ENCODE results near the gene UBXN4. TPM values are rescaled to one million over a fixed set of nuclear protein-coding genes. Genes with fewer than 3 reads are reported as not detected.

The UBXN4 gene
- total RNA-seq, 1 donor from 2014 or later: 94.3 TPM

DNA sequence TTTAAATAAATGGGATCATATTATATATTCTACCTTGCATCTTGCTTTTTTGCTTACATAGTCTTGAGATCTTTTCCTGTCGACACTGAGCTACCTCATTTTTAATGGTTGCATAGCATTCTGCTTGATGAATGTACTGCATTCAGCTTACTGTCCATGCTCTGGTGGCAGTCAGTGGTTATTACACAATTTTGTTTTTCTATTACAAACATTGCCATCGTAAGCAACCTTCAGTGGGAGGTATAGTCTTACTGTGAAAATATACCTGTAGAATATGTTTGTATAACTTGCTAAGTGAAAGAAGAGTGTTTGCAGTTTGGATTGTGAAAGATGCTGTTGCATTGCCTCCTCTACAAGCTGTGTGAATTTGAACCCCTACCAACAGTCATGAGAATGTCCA, 43.4 kb downstream of the UBXN4 start:
- Histone ChIP-seq H3K9me3 (ENCODE audit: low read depth) (no peaks in the 10 kb centered on the region), H3K4me1 (no peaks in the 10 kb centered on the region), H2AFZ (replicated peaks) (no peak overlapping the region), H3K4me3 (no peak overlapping the region), H4K20me1 (ENCODE audit: low read depth) (no peaks in the 10 kb centered on the region), H3K27me3 (no peaks in the 10 kb centered on the region), H3K4me2 (no peak overlapping the region), H3K27ac (no peak overlapping the region), H3F3A (ENCODE audit: low read depth) (no peaks in the 10 kb centered on the region), H3K9ac (no peak overlapping the region), H3K79me2 (ENCODE audit: low read depth) (no peaks in the 10 kb centered on the region), H3K36me3 (peaks cover 22% of the 10 kb centered on the region)
- peaks cover 68% of the 10 kb centered on the region for H3K36me3 Mint-ChIP-seq
- no peak for DNase-seq (ENCODE audit: low spot score)
- TF ChIP-seq EZH2phosphoT487 (IDR thresholded peaks at IDR 0.05) (no peak), EZH2 (IDR thresholded peaks at IDR 0.05) (no peak)
- TF ChIP-seq, protein P1, sequence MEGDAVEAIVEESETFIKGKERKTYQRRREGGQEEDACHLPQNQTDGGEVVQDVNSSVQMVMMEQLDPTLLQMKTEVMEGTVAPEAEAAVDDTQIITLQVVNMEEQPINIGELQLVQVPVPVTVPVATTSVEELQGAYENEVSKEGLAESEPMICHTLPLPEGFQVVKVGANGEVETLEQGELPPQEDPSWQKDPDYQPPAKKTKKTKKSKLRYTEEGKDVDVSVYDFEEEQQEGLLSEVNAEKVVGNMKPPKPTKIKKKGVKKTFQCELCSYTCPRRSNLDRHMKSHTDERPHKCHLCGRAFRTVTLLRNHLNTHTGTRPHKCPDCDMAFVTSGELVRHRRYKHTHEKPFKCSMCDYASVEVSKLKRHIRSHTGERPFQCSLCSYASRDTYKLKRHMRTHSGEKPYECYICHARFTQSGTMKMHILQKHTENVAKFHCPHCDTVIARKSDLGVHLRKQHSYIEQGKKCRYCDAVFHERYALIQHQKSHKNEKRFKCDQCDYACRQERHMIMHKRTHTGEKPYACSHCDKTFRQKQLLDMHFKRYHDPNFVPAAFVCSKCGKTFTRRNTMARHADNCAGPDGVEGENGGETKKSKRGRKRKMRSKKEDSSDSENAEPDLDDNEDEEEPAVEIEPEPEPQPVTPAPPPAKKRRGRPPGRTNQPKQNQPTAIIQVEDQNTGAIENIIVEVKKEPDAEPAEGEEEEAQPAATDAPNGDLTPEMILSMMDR (IDR thresholded peaks at IDR 0.05): no peak
- no peak overlapping the region for H3K27ac Mint-ChIP-seq
- no peaks in the 10 kb centered on the region for H3K27me3 Mint-ChIP-seq (ENCODE audit: insufficient read depth, low read depth)
- H3K4me3 Mint-ChIP-seq: no peak overlapping the region
- peaks cover 5% of the 10 kb centered on the region for H3K4me1 Mint-ChIP-seq
- peaks cover 5% of the 10 kb centered on the region for H3K9me3 Mint-ChIP-seq

DNA sequence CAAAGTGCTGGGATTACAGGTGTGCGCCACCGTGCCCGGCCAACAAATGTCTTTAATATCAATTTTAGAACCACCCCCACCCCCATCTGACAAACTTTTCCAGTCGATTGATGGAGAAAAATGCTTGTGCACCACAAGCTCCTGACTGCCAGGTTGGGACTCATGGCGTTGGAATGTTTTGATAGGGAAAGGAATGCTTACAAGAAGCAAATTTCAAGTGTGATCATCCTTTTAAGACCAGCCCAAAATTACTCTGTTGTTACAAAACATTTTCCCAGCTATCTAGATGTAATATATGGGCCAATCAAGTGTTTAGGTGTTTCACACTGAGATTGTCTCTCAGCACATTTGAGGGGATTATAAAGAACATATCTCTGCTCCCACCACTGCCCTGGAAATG, 45.2 kb downstream of the UBXN4 start:
- H3K4me2 ChIP-seq: no peak overlapping the region

DNA sequence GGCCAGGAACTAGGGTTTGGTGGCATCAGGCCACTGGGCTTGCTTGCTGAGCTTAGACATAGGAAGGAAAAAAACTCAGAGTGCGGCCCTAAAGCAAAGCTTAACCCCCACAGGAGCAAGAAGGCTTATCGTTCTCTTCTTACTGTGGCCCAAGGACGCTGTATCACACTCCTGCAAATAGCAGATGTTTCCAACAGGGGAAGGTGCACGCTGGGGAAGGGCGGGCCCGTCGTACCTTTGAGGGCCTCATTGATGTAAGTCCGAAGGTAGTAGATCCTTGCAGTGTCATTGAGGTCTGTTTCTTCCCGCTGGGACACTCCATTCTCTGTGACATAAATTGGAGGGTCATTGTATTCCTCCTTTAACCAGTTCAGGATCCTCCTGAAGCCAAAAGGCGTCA, 48.8 kb downstream of the UBXN4 start:
- Histone ChIP-seq H3F3A (ENCODE audit: low read depth) (no peaks in the 10 kb centered on the region), H3K4me2 (no peak overlapping the region), H3K9ac (no peak overlapping the region), H3K79me2 (ENCODE audit: low read depth) (no peaks in the 10 kb centered on the region), H3K9me3 (ENCODE audit: low read depth) (no peaks in the 10 kb centered on the region), H3K4me3 (no peak overlapping the region), H3K27ac (no peak overlapping the region), H4K20me1 (ENCODE audit: low read depth) (no peaks in the 10 kb centered on the region), H3K27me3 (no peaks in the 10 kb centered on the region), H3K36me3 (no peaks in the 10 kb centered on the region), H2AFZ (replicated peaks) (no peak overlapping the region), H3K4me1 (no peaks in the 10 kb centered on the region)
- peaks cover 10% of the 10 kb centered on the region for H3K4me1 Mint-ChIP-seq
- peaks cover under 1% of the 10 kb centered on the region for H3K9me3 Mint-ChIP-seq
- peaks cover 23% of the 10 kb centered on the region for H3K36me3 Mint-ChIP-seq
- DNase-seq (ENCODE audit: low spot score): no peak
- H3K4me3 Mint-ChIP-seq: no peak overlapping the region
- H3K27me3 Mint-ChIP-seq (ENCODE audit: insufficient read depth, low read depth): no peaks in the 10 kb centered on the region
- TF ChIP-seq, protein P1 (IDR thresholded peaks at IDR 0.05): no peak
- TF ChIP-seq EZH2 (IDR thresholded peaks at IDR 0.05) (no peak), EZH2phosphoT487 (IDR thresholded peaks at IDR 0.05) (no peak)
- no peak overlapping the region for H3K27ac Mint-ChIP-seq

More for the DNA sequence above, 45.2 kb downstream of the UBXN4 start:
- Mint-ChIP-seq H3K27me3 (ENCODE audit: insufficient read depth, low read depth) (no peaks in the 10 kb centered on the region), H3K27ac (no peak overlapping the region), H3K4me3 (no peak overlapping the region), H3K9me3 (peaks cover 5% of the 10 kb centered on the region), H3K4me1 (peaks cover 9% of the 10 kb centered on the region), H3K36me3 (peaks cover 53% of the 10 kb centered on the region)
- DNase-seq (ENCODE audit: low spot score): no peak
- Histone ChIP-seq H3F3A (ENCODE audit: low read depth) (no peaks in the 10 kb centered on the region), H3K4me3 (no peak overlapping the region), H3K9ac (no peak overlapping the region), H3K27me3 (no peaks in the 10 kb centered on the region), H3K27ac (no peak overlapping the region), H4K20me1 (ENCODE audit: low read depth) (no peaks in the 10 kb centered on the region), H3K36me3 (peaks cover 22% of the 10 kb centered on the region), H3K79me2 (ENCODE audit: low read depth) (no peaks in the 10 kb centered on the region), H3K4me1 (no peaks in the 10 kb centered on the region), H2AFZ (replicated peaks) (no peak overlapping the region), H3K9me3 (ENCODE audit: low read depth) (no peaks in the 10 kb centered on the region)
- TF ChIP-seq, protein P1 (IDR thresholded peaks at IDR 0.05): no peak
- no peak for TF ChIP-seq EZH2phosphoT487 (IDR thresholded peaks at IDR 0.05)
